ENCODE results near the gene ATP6V1B1. TPM values are rescaled to one million over a fixed set of nuclear protein-coding genes. Genes with fewer than 3 reads are reported as not detected.
A peak's percentile ranks its signal among the peaks of the same experiment; 100 is the strongest.

ATP6V1B1 gene
- total RNA-seq, 3 donors from 2014 or later (not counting 1 experiment from before 2014, with no cell fraction given), result not detected

- no peaks in the 10 kb centered on the region for H3K36me3 ChIP-seq (ENCODE audit: control insufficient read depth, insufficient read depth, low read length)
- ATAC-seq, result peak; percentile 80 to 93 (median 90)
- peaks cover 26% of the 10 kb centered on the region in 2 donors for H3K27me3 Mint-ChIP-seq (ENCODE audit: low read depth in 2 of 2)
- intact Hi-C loops (cut with micrococcal nuclease), result loop anchor here (1.0 to 2.0 kb wide), 3 partner anchors 49 to 131 kb away; no protein-coding TSS in a partner anchor
- H3K9me3 Mint-ChIP-seq, result no peaks in the 10 kb centered on the region
- H3K27ac Mint-ChIP-seq, result no peak overlapping the region
- peak; percentile 95 for TF ChIP-seq CTCF (IDR thresholded peaks at IDR 0.05)
- WGBS (ENCODE audit: insufficient coverage), result 38% methylated on average over 15 of the region's 16 CpGs
- H3K4me3 Mint-ChIP-seq, result no peak overlapping the region
- H3K36me3 Mint-ChIP-seq, result no peaks in the 10 kb centered on the region
- peak; percentile 77 to 81 for DNase-seq
- no peaks in the 10 kb centered on the region for H3K4me1 ChIP-seq (ENCODE audit: control insufficient read depth, insufficient read depth, low read length)
- H3K27ac ChIP-seq (ENCODE audit: low read length), result no peak overlapping the region
- no peak overlapping the region for H3K4me3 ChIP-seq (ENCODE audit: low read length)
- H3K9me3 ChIP-seq (ENCODE audit: control insufficient read depth, insufficient read depth, low read length), result no peaks in the 10 kb centered on the region
- H3K4me1 Mint-ChIP-seq, result no peaks in the 10 kb centered on the region
- H3K27me3 ChIP-seq (ENCODE audit: control insufficient read depth, insufficient read depth, low read length), result no peaks in the 10 kb centered on the region
These were observed 15.9 kb upstream of the ATP6V1B1 start for GRCh38 chr2:70919672-70920366.

- no peak overlapping the region for H3K27ac Mint-ChIP-seq
- no peak overlapping the region for H3K27ac ChIP-seq (ENCODE audit: low read length)
- 92% methylated on average over 3 of the region's 3 CpGs for WGBS (ENCODE audit: insufficient coverage)
- H3K36me3 Mint-ChIP-seq, result no peaks in the 10 kb centered on the region
- H3K4me3 Mint-ChIP-seq, result no peak overlapping the region
- H3K4me1 Mint-ChIP-seq, result no peaks in the 10 kb centered on the region
- no peaks in the 10 kb centered on the region for H3K9me3 ChIP-seq (ENCODE audit: control insufficient read depth, insufficient read depth, low read length)
- peak in 1 of 2 donors; percentile 13 for DNase-seq
- H3K4me3 ChIP-seq (ENCODE audit: low read length), result no peak overlapping the region
- H3K36me3 ChIP-seq (ENCODE audit: control insufficient read depth, insufficient read depth, low read length), result no peaks in the 10 kb centered on the region
- TF ChIP-seq CTCF (IDR thresholded peaks at IDR 0.05), result no peak
- no peaks in the 10 kb centered on the region for H3K9me3 Mint-ChIP-seq
- intact Hi-C loops (cut with micrococcal nuclease), result loop anchor here (1.0 to 2.0 kb wide), 2 partner anchors 49 to 60 kb away; no protein-coding TSS in a partner anchor
- H3K27me3 Mint-ChIP-seq (ENCODE audit: low read depth in 2 of 2), result peaks cover 23 to 25% of the 10 kb centered on the region in 2 donors
- no peaks in the 10 kb centered on the region for H3K27me3 ChIP-seq (ENCODE audit: control insufficient read depth, insufficient read depth, low read length)
- ATAC-seq, result no peak
- H3K4me1 ChIP-seq (ENCODE audit: control insufficient read depth, insufficient read depth, low read length), result no peaks in the 10 kb centered on the region
These were observed 15.4 kb upstream of the ATP6V1B1 start for GRCh38 chr2:70920367-70920715.

GRCh38 chr2:70921031-70921430, 14.7 kb upstream of the ATP6V1B1 start:
- peaks cover 16 to 20% of the 10 kb centered on the region in 2 donors for H3K27me3 Mint-ChIP-seq (ENCODE audit: low read depth in 2 of 2)
- DNase-seq, result peak in 1 of 2 donors; percentile 10
- ATAC-seq, result no peak
- 94% methylated on average over 12 of the region's 12 CpGs for WGBS (ENCODE audit: insufficient coverage)
- no peak overlapping the region for H3K4me3 Mint-ChIP-seq
- no peaks in the 10 kb centered on the region for H3K36me3 ChIP-seq (ENCODE audit: control insufficient read depth, insufficient read depth, low read length)
- no peaks in the 10 kb centered on the region for H3K9me3 Mint-ChIP-seq
- no peak overlapping the region for H3K4me3 ChIP-seq (ENCODE audit: low read length)
- no peak overlapping the region for H3K27ac Mint-ChIP-seq
- intact Hi-C loops (cut with micrococcal nuclease), result loop anchor here (2.0 kb wide), 1 partner anchor 60 kb away; no protein-coding TSS in a partner anchor
- H3K27ac ChIP-seq (ENCODE audit: low read length), result no peak overlapping the region
- H3K36me3 Mint-ChIP-seq, result no peaks in the 10 kb centered on the region
- H3K4me1 Mint-ChIP-seq, result no peaks in the 10 kb centered on the region
- no peaks in the 10 kb centered on the region for H3K4me1 ChIP-seq (ENCODE audit: control insufficient read depth, insufficient read depth, low read length)
- no peaks in the 10 kb centered on the region for H3K27me3 ChIP-seq (ENCODE audit: control insufficient read depth, insufficient read depth, low read length)
- no peaks in the 10 kb centered on the region for H3K9me3 ChIP-seq (ENCODE audit: control insufficient read depth, insufficient read depth, low read length)
- TF ChIP-seq CTCF (IDR thresholded peaks at IDR 0.05), result no peak

Measured in natural killer cell (primary cell).